Measurements from ENCODE around the gene ZFYVE21.
"Not testable (repeated sequence)": the region's sequence is repeated elsewhere in the genome, so short reads cannot be mapped to it uniquely, and the experiment has no call there.

The ZFYVE21 gene

GRCh38 chr14:103772078-103772712 lies 56.6 kb downstream of the ZFYVE21 start:
- DNase-seq, result no peak

- DNase-seq, result no peak
Measured at GRCh38 chr14:103773521-103773920, 57.9 kb downstream of the ZFYVE21 start.

GRCh38 chr14:103775506-103775905 lies 59.9 kb downstream of the ZFYVE21 start:
- no peak for DNase-seq

- DNase-seq, result not testable (repeated sequence)
Measured at GRCh38 chr14:103776319-103776718, 60.7 kb downstream of the ZFYVE21 start.

- DNase-seq, result no peak
Measured at GRCh38 chr14:103782376-103782775, 66.8 kb downstream of the ZFYVE21 start.
